Body of pancreas (tissue), 4 donors: ENCODE data around the gene FAM177B. TPM values are rescaled to one million over a fixed set of nuclear protein-coding genes. Genes with fewer than 3 reads are reported as not detected.

ENCODE experiments used
- ATAC-seq: fragments of 150-250 bp; one replicate; pipeline ENCODE4 v1.9.1; 2016
- DNase-seq, 4 donors: peaks; one replicate each; pipeline ENCODE4 v3.0.0-alpha.2; 2019
- H3K27ac ChIP-seq, 4 donors: fragments of 200-600 bp; sonication (generic); 1 replicate in 3 of 4; 2 replicates in 1 of 4; pipeline versions ENCODE4 v1.5.1 to v1.6.1; 2016 to 2019; ENCODE audit warnings: mild to moderate bottlenecking in 1 of 4, mixed read lengths in 1 of 4, moderate library complexity in 1 of 4
- H3K27me3 ChIP-seq, 2 donors: fragments of 200-600 bp; sonication (generic); one replicate each; pipeline ENCODE4 v1.6.0; 2016; ENCODE audit warnings: mild to moderate bottlenecking in 1 of 2
- H3K36me3 ChIP-seq, 2 donors: fragments of 200-600 bp; sonication (generic); replicated peaks in 1 of 2; 2 replicates each; pipeline ENCODE4 v1.5.1; 2016; ENCODE audit warnings: low read depth in 2 of 2; ENCODE audit not compliant: insufficient read depth in 1 of 2
- H3K4me1 ChIP-seq: fragments of 200-600 bp; sonication (generic); one replicate; pipeline ENCODE4 v1.6.0; 2016
- H3K4me3 ChIP-seq, 2 donors: fragments of 200-600 bp; sonication (generic); 1 replicate in 1 of 2; 2 replicates in 1 of 2; pipeline ENCODE4 v1.5.1; 2016 to 2019
- H3K9me3 ChIP-seq, 3 donors: fragments of 200-600 bp; sonication (generic); 1 replicate in 2 of 3; 2 replicates in 1 of 3; pipeline ENCODE4 v1.5.1; 2016
- CTCF ChIP-seq, 7 experiments: fragments of 450-650 bp in 4 of 7; fragments of 200-600 bp in 3 of 7; sonication (generic) in 3 of 7; IDR thresholded peaks; one replicate each; pipeline ENCODE4 v1.5.1; 2016 to 2019; ENCODE audit warnings: antibody characterized with exemption in 7 of 7
- POLR2A ChIP-seq, 3 donors: fragments of 450-650 bp; IDR thresholded peaks; one replicate each; pipeline ENCODE4 v1.6.1; 2016; ENCODE audit warnings: antibody characterized with exemption in 3 of 3, mild to moderate bottlenecking in 2 of 3
- WGBS, 2 donors: methylation state at CpG; one replicate each; pipeline ENCODE4 v1.1.5; 2017; 5-methylcytosine and 5-hydroxymethylcytosine counted together
- intact Hi-C: fragments of 100-400 bp; cut with DNase I; formaldehyde crosslinking; loops from one replicate; pipeline ENCODE4 v1.15.1; 2023
- total RNA-seq, 2 donors: library from RNA; depleted of rRNA; stranded (reverse); fragments of >200 nt; gene quantifications; one replicate each; pipeline ENCODE4 v1.1.0, GENCODE V29; 2016

Gene FAM177B
- total RNA-seq: 1 to 10 TPM in 1 of 2 donors, not detected in 1; 3.4 TPM

- TF ChIP-seq POLR2A (IDR thresholded peaks at IDR 0.05): no peak
- ATAC-seq: no peak
- peaks cover 0 to 24% of the 10 kb centered on the region in 2 donors for H3K36me3 ChIP-seq
- H3K4me3 ChIP-seq: no peak within 1 kb of the TSS
- H3K27me3 ChIP-seq: no peaks in the 10 kb centered on the region
- H3K4me1 ChIP-seq: no peaks in the 10 kb centered on the region
- no peaks in the 10 kb centered on the region for H3K9me3 ChIP-seq
- H3K27ac ChIP-seq: no peak within 1 kb of the TSS
- 17 to 20% methylated on average over 1 of the region's 1 CpG for WGBS, 2 donors
- no peak for DNase-seq
- intact Hi-C loops: no loop called here
These were observed at the start of gene FAM177B for GRCh38 chr1:222736972-222737371. Gene FAM177B (plus strand): TSS chr1:222737202. CDS start chr1:222746546, 9,344 bp downstream.

- H3K27me3 ChIP-seq: no peaks in the 10 kb centered on the region
- ATAC-seq (no peak), DNase-seq (no peak)
- no peaks in the 10 kb centered on the region for H3K9me3 ChIP-seq
- no peaks in the 10 kb centered on the region for H3K4me1 ChIP-seq
- H3K4me3 ChIP-seq: no peak overlapping the region
- peaks cover 0 to 4% of the 10 kb centered on the region in 2 donors for H3K36me3 ChIP-seq
- intact Hi-C loops: no loop called here
- WGBS, 2 donors: 93 to 100% methylated on average over 1 of the region's 1 CpG
- no peak for TF ChIP-seq POLR2A (IDR thresholded peaks at IDR 0.05)
- TF ChIP-seq CTCF (IDR thresholded peaks at IDR 0.05): no peak
- H3K27ac ChIP-seq: no peak overlapping the region
These were observed 46.0 kb upstream of the FAM177B start for GRCh38 chr1:222691016-222691415.

GRCh38 chr1:222694927-222695326 lies 42.1 kb upstream of the FAM177B start:
- Histone ChIP-seq H3K27me3 (no peaks in the 10 kb centered on the region), H3K27ac (no peak overlapping the region), H3K4me3 (no peak overlapping the region), H3K9me3 (no peaks in the 10 kb centered on the region), H3K36me3 (no peaks in the 10 kb centered on the region), H3K4me1 (no peaks in the 10 kb centered on the region)
- TF ChIP-seq POLR2A (IDR thresholded peaks at IDR 0.05): no peak
- TF ChIP-seq CTCF (IDR thresholded peaks at IDR 0.05): no peak
- intact Hi-C loops: no loop called here
- DNase-seq: no peak
- 82 to 89% methylated on average over 5 of the region's 5 CpGs for WGBS, 2 donors
- ATAC-seq: no peak

GRCh38 chr1:222696741-222697140 lies 40.3 kb upstream of the FAM177B start:
- Histone ChIP-seq H3K4me1 (no peaks in the 10 kb centered on the region), H3K36me3 (no peaks in the 10 kb centered on the region), H3K4me3 (no peak overlapping the region), H3K9me3 (no peaks in the 10 kb centered on the region), H3K27me3 (no peaks in the 10 kb centered on the region), H3K27ac (no peak overlapping the region)
- intact Hi-C loops: no loop called here
- TF ChIP-seq POLR2A (IDR thresholded peaks at IDR 0.05) (no peak), CTCF (IDR thresholded peaks at IDR 0.05) (no peak)
- DNase-seq (no peak), ATAC-seq (no peak)
- 91 to 92% methylated on average over 8 of the region's 8 CpGs for WGBS, 2 donors

GRCh38 chr1:222697203-222697602 lies 39.8 kb upstream of the FAM177B start:
- no peaks in the 10 kb centered on the region for H3K36me3 ChIP-seq
- no peak for ATAC-seq

More at GRCh38 chr1:222697203-222697602, 39.8 kb upstream of the FAM177B start:
- no peaks in the 10 kb centered on the region for H3K27me3 ChIP-seq
- TF ChIP-seq POLR2A (IDR thresholded peaks at IDR 0.05) (no peak), CTCF (IDR thresholded peaks at IDR 0.05) (no peak)
- intact Hi-C loops: no loop called here
- 74 to 90% methylated on average over 2 of the region's 2 CpGs for WGBS, 2 donors
- H3K4me1 ChIP-seq: peaks cover under 1% of the 10 kb centered on the region
- DNase-seq: no peak
- no peak overlapping the region for H3K4me3 ChIP-seq
- no peak overlapping the region for H3K27ac ChIP-seq
- no peaks in the 10 kb centered on the region for H3K9me3 ChIP-seq
